ENCODE measurements around the gene KRTAP2-1. TPM values are rescaled to one million over a fixed set of nuclear protein-coding genes. Genes with fewer than 3 reads are reported as not detected.

KRTAP2-1 gene
- total RNA-seq, 4 donors from 2014 or later: not detected

DNA sequence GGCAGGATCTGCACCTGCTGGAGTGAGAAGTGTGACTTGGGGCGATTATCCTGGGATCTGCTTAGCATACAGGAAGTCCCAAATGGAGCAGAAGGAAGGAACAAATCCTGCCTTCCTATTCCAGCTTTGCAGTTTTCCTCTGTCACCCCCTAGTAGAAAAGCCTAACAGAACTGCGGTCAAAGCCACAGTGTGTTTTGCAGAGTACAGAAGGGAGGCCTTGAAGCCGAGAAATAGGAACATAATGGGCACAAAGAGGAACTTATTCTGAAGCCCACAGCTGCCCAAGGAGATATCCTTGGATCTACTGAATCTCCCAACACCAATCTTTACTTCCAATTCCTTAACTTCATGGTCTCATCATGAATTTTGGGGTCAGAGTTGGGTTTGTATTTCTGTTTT is 28.6 kb downstream of the KRTAP2-1 start:
- H3K4me1 ChIP-seq: no peaks in the 10 kb centered on the region
- DNase-seq (ENCODE audit: low spot score in 2 of 2): no peak
- no peak for TF ChIP-seq EP300 (IDR thresholded peaks at IDR 0.05)
- TF ChIP-seq POLR2A (IDR thresholded peaks at IDR 0.05): no peak
- TF ChIP-seq, protein P1, sequence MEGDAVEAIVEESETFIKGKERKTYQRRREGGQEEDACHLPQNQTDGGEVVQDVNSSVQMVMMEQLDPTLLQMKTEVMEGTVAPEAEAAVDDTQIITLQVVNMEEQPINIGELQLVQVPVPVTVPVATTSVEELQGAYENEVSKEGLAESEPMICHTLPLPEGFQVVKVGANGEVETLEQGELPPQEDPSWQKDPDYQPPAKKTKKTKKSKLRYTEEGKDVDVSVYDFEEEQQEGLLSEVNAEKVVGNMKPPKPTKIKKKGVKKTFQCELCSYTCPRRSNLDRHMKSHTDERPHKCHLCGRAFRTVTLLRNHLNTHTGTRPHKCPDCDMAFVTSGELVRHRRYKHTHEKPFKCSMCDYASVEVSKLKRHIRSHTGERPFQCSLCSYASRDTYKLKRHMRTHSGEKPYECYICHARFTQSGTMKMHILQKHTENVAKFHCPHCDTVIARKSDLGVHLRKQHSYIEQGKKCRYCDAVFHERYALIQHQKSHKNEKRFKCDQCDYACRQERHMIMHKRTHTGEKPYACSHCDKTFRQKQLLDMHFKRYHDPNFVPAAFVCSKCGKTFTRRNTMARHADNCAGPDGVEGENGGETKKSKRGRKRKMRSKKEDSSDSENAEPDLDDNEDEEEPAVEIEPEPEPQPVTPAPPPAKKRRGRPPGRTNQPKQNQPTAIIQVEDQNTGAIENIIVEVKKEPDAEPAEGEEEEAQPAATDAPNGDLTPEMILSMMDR (IDR thresholded peaks at IDR 0.05): no peak
- 56 to 71% methylated on average over 3 of the region's 3 CpGs for WGBS, 2 donors
- no peaks in the 10 kb centered on the region for H3K9me3 ChIP-seq
- no peaks in the 10 kb centered on the region for H3K36me3 ChIP-seq
- H3K27ac ChIP-seq: no peak overlapping the region
- no peaks in the 10 kb centered on the region for H3K27me3 ChIP-seq
- H3K4me3 ChIP-seq: no peak overlapping the region

DNA sequence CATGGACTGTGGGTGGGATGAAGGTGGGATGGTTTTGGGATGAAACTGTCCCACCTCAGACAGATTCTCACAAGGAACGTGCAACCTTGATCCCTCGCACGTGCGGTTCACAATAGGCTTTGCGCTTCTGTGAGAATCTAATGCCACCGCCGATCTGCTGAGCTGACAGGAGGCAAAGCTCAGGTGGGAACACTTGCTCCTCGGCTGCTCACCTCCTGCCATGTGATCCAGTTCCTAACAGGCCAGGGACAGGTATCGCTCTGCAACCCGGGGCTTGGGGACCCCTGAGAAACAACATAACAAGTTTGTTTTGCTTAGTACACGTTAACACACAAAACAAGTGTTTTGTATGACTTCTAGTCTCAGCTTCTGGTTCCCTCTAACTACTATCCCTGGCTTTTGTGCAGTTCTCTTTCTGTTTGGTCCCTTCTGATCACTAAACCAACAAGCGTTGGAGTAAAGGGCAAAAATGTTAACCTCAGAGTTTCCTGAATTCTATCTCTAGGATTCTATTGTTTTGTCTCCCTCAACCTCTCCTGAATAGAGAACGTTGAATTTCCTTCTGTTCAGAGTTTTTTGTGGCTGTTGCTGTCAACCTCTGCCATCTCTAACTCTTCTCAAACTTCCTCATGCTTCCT is 30.4 kb downstream of the KRTAP2-1 start:
- no peak for DNase-seq (ENCODE audit: low spot score in 2 of 2)
- TF ChIP-seq EP300 (IDR thresholded peaks at IDR 0.05) (no peak), POLR2A (IDR thresholded peaks at IDR 0.05) (no peak)
- TF ChIP-seq, protein P1 (IDR thresholded peaks at IDR 0.05): no peak
- Histone ChIP-seq H3K4me3 (no peak overlapping the region), H3K4me1 (no peaks in the 10 kb centered on the region), H3K27me3 (no peaks in the 10 kb centered on the region), H3K9me3 (no peaks in the 10 kb centered on the region), H3K36me3 (no peaks in the 10 kb centered on the region), H3K27ac (no peak overlapping the region)
- WGBS, 2 donors: 69 to 72% methylated on average over 13 of the region's 13 CpGs

DNA sequence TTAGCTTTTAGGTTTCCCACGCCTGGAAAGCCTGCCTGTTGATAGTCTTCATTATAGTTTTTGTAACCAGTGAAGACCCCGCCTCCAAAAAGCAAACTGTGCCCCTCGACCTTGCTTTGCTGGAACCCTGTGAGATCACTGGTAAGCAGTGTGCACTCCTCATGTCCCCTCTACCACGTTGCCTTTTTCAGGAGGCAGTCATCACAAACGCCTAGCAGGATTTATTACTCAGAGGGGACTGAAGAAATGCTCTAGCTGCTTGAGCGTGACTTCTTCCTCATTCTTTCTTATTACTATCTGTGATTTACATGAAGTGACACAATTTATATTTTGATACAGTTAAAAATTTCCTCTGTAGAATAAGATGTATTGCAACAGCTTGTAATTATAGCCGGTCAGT is 31.7 kb downstream of the KRTAP2-1 start:
- no peaks in the 10 kb centered on the region for H3K36me3 ChIP-seq
- no peaks in the 10 kb centered on the region for H3K27me3 ChIP-seq
- no peak for TF ChIP-seq POLR2A (IDR thresholded peaks at IDR 0.05)
- no peak for TF ChIP-seq EP300 (IDR thresholded peaks at IDR 0.05)
- TF ChIP-seq, protein P1 (IDR thresholded peaks at IDR 0.05): no peak
- H3K4me3 ChIP-seq: no peak overlapping the region
- DNase-seq (ENCODE audit: low spot score in 2 of 2): no peak
- no peak overlapping the region for H3K27ac ChIP-seq
- no peaks in the 10 kb centered on the region for H3K4me1 ChIP-seq
- H3K9me3 ChIP-seq: no peaks in the 10 kb centered on the region
- WGBS, 2 donors: 70 to 77% methylated on average over 7 of the region's 7 CpGs

DNA sequence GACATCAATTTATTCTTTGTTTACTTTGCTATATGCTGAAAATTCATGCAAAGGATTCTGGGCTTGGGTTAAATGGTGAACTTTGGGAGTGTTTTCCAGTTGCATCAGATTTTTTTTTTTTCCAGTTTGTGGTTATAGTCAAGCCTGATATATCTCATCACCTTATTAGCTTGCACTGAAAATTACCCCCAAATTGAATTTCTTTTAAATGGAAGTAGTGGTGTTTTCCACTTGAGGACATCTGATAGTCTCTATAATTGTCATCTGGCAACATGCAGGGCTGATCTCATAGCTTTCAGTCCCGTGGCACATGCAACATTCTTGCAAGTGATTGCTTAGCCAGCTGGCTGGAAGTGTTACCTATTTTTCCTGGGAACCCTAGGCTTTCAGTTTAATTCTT is 33.5 kb downstream of the KRTAP2-1 start:
- no peaks in the 10 kb centered on the region for H3K9me3 ChIP-seq
- no peak overlapping the region for H3K4me3 ChIP-seq
- 14 to 24% methylated on average over 1 of the region's 1 CpG for WGBS, 2 donors
- H3K27ac ChIP-seq: no peak overlapping the region
- TF ChIP-seq POLR2A (IDR thresholded peaks at IDR 0.05) (no peak), EP300 (IDR thresholded peaks at IDR 0.05) (no peak)
- TF ChIP-seq, protein P1 (IDR thresholded peaks at IDR 0.05): no peak
- H3K27me3 ChIP-seq: no peaks in the 10 kb centered on the region
- no peak for DNase-seq (ENCODE audit: low spot score in 2 of 2)
- H3K4me1 ChIP-seq: no peaks in the 10 kb centered on the region
- no peaks in the 10 kb centered on the region for H3K36me3 ChIP-seq

DNA sequence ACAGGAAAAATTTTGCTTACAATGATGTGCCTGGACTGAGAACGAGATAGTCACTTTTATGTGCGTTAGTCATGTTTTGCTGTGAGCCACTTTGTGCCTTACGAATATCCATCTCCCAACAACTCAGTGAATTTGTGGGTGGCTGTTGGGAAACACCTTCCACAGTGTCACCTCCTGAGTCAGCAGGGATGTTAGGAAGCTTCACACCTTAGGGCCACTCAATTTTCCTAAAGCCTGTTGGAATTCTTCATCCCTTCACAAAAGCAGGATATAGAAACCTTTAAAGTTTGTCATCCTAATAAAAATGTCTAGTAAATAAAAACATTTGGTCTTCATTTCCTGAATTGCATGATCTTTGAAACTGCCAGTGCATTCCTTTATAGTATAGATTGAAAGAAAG is 33.9 kb downstream of the KRTAP2-1 start:
- no peaks in the 10 kb centered on the region for H3K27me3 ChIP-seq
- TF ChIP-seq POLR2A (IDR thresholded peaks at IDR 0.05): no peak
- TF ChIP-seq, protein P1 (IDR thresholded peaks at IDR 0.05): no peak
- no peak for TF ChIP-seq EP300 (IDR thresholded peaks at IDR 0.05)
- WGBS, 2 donors: 88 to 92% methylated on average over 3 of the region's 3 CpGs
- H3K27ac ChIP-seq: no peak overlapping the region
- H3K9me3 ChIP-seq: no peaks in the 10 kb centered on the region
- H3K4me3 ChIP-seq: no peak overlapping the region
- no peaks in the 10 kb centered on the region for H3K4me1 ChIP-seq
- DNase-seq (ENCODE audit: low spot score in 2 of 2): no peak
- no peaks in the 10 kb centered on the region for H3K36me3 ChIP-seq

Measured in tibial nerve (tissue), 4 donors.